GM19467 (cell line): Measurements from ENCODE around the gene VIPR2.

ENCODE experiments used
- ATAC-seq: cut with Tn5 transposase; IDR thresholded peaks from one replicate; pipeline ENCODE4 v1.9.1; 2021; ENCODE audit warnings: mild to moderate bottlenecking, moderate library complexity; ENCODE audit not compliant: unreplicated experiment

VIPR2 gene

DNA sequence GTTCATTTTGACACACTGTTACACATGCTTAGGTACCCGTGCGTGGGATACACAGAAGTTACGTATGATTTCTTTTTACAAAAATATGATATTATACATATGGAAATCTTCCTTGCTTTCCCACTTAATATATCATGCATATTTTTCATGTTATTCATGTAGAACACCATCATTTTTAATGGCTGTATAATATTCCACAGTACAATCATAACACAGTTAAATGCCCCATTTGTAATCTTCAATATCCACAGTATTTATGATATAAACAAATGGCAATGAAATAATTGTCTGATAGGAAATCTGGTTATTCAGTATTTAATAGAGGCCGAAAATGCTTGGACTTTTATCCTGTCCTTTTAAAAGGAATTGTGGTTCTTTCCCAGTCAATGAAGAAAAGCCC, 23.2 kb downstream of the VIPR2 start:
- ATAC-seq: no peak

DNA sequence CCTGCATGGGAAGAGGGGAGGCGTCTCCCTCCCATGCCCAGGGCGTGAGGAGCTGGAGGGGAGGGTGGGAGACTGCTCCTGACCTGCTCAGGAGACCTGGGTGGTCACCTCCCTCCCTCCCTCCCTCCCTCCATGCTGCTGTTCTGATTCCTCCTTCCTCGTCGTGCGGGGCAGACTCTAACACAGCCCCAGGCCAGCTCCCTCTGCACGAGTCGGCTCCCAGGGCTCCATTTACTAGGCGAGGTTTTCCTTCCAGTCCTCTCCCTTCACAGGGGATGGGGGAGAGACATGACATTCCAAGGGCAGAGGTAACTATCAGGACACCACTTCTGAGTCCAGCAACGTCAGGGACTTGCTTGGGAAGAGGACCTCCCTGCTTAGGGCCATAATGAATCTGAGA, 23.6 kb downstream of the VIPR2 start:
- ATAC-seq: no peak

GRCh38 chr7:159120540-159120919, 24.1 kb downstream of the VIPR2 start:
- no peak for ATAC-seq

DNA sequence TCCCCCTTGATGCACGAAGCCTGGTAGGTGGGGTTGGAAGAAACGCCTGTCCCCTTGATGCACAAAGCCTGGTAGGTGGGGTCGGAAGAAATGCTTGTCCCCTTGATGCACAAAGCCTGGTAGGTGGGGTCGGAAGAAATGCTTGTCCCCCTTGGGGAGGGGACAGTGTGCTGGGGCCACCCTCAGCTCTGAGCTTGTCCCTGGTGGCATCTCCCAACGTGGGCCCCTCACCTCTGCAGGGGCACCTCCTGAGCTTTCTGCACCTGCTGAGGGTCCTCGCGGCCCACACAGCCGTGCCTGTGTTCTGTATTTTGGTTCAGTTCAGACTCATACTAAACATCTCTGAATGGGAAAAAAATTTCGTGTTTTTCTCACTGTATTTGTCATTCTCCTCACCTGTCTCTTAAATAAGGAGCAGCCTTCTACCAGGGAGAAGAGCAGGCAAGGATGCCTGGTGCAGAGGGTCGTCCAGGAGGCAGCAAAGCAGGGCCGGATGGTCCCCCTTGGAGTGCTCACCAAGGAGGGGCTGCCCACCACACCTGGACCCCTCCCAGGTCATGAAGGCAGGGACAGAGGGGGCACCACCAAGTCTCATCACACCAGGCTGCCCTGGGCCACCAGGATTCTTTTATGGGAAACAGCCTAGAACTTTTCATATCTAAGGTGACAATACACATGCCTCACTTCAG, 24.7 kb downstream of the VIPR2 start:
- ATAC-seq: no peak

- no peak for ATAC-seq
Observed at GRCh38 chr7:159119026-159119741, 25.5 kb downstream of the VIPR2 start.

- ATAC-seq: no peak
Observed at GRCh38 chr7:159118623-159119022, 26.0 kb downstream of the VIPR2 start.

- ATAC-seq: no peak
Observed at GRCh38 chr7:159118197-159118595, 26.5 kb downstream of the VIPR2 start.

DNA sequence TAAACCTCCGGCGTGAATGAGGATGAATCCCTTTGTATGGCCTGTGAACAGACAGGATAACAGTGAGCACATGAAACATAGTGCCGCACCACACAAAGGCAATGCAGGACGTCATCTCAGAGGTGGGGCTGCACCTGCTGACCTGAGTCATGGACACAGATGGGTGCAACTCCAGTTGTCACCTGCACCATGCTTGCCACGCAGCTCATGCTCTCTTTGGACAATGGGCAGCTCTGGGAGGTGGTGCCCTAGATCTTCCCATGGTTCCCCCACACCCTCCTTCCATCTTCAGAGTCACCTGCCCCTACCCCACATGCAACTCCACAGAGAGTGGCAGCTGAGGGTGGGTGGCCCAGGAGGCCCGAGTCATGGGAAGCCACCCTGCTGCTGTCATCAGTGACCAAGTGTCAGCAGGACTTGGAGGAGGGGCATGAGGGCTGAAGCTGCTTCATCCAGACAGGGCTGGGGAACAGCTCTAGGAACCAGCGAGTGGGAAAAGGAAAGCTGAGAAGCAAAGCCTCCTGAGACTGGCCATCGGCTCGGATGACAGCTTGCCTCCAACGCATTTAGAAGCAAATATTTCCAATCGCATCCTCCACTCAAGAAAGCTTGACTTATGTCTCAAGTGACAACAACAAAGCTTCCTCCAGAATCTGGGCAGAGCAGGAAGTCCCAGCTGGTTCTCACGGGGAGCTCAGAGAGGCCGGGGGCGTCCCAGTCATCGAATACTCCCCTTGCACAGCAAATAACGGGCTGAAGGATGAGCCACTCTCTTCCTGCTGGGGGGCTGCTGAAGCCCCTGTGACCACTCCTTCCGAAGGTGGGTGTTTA, 27.1 kb downstream of the VIPR2 start:
- ATAC-seq: no peak

GRCh38 chr7:159116581-159117339, 27.9 kb downstream of the VIPR2 start:
- no peak for ATAC-seq

DNA sequence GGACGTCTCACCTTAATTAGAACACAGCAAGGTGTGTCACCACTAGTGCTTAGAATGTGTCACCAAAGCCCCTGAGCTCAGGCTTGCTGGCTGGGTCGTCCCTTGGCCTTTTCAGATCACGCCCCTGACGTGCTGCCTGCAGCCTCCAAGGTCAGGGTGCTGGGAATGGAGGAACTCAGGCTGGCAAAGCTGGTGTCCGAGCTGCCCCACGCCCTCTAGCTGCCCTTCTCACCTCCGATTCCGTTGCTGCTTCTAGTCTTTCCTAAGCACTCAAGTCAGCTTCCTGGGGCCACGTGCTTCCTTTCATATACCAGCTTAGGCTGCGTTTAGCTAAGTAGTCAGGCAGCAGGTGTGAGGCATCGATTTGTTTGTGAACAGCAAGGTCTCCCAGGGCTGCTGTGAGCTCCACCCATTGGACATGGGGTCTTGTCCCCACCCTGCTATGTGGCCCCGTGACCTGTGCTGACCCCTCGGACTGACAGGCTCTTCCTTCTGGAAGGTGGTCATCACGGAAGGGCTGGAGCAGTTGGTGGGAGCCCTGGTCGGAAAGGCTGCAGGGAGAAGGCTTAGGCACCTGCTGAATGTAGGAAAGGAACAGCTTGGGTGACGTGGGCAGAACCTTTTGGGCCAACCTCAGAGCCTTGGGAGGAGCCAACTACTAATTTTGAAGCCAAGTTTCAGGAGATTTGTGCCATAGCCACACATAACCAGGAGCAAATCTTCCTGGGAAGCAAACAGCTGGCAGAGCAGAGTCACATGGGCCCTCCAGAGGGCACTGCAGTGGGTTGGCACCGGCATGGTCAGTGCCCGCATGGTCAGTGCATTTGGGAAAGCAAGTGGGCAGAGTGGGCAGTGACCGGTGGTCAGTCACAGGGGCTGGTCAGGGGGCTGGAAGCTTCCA, 28.8 kb downstream of the VIPR2 start:
- ATAC-seq: no peak

DNA sequence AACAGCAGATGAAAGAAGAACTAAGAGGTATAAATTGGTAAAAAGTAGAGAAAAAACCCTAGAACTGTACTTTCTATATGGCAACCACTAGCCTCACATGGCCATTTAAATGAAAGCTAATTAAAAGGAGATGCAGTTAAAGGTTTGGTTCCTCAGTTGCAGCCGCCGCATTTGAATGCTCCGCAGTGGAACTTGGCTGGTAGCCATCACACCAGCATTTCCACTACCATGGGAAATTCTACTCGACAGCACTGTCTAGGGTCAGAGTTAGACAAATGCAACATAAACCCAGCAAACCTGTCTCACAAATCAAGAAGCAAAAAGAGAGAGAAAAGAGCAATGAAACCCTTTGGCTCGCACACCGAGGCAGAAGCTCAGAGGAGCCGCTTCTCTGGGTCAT, 29.7 kb downstream of the VIPR2 start:
- ATAC-seq: no peak

DNA sequence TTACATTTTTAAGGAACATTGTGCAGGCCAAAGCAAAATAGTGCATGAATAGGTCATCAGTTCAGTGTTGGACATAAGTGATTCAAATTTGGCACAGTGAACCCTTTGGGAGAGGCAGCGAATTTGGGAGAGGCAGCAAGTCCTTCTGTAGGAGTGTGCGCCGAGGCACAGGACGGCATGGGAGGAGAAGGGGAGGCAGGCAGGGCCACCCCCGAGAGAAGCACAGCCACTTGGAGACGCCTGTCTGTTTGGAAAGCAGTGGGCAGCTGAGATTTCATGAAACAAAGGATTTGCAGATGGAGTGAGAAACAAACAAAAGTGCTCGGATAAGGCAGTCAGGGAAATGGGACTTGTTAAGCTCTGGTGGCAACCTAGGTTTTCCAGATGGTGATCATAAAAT, 30.6 kb downstream of the VIPR2 start:
- no peak for ATAC-seq

DNA sequence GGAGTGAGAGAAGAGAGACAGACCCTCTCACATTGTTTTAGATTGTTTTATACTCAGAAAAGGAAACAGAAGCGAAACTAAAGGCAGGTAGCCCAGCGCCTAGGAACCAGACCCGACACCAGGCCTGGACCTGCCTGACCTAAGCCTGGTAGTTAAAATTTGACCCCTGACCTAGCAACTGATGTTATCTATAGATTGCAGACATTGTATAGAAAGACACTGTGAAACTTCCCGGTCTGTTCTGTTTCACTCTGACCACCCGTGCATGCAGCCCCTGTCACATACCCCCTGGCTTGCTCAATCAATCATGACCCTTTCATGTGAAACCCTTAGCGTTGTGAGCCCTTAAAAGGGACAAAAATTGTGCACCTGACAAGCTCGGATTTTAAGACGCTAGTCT, 31.6 kb downstream of the VIPR2 start:
- ATAC-seq: no peak

DNA sequence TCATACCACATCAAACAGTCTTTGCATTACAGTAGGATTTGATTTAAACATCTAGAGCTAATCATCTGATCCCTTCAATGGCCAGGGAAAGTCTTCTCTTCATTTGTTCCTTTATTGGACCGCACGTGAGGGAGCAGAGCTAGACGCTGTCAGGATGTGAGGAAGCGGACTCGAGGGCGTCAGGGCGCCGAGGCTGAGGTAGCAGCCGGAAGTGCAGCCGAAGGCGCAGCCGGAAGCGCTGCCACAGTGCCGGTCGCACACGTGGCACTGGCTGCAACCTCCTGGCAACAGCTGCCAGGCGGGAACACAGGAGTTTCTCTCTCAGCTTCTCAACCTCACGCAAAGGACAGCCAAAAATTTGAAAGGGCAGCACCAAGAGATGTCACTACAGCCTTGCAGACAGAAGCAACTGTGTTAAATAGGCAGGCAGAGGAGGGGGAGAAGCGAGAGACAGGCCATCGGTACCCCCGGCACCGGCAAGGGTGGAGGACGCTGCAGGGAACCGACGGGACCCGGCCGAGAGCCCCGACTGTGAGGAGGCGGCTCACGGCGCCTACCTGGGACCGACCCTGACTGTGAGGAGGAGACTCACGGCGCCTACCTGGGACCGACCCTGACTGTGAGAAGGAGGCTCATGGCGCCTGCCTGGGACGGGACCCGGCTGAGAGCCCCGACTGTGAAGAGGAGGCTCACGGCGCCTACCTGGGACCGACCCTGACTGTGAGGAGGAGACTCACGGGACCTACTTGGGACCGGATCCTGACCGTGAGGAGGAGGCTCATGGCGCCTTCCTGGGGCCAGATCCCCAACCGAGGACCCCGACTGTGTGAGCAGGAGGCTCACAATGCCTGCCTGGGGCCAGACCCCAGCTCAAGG, 32.3 kb downstream of the VIPR2 start:
- no peak for ATAC-seq

DNA sequence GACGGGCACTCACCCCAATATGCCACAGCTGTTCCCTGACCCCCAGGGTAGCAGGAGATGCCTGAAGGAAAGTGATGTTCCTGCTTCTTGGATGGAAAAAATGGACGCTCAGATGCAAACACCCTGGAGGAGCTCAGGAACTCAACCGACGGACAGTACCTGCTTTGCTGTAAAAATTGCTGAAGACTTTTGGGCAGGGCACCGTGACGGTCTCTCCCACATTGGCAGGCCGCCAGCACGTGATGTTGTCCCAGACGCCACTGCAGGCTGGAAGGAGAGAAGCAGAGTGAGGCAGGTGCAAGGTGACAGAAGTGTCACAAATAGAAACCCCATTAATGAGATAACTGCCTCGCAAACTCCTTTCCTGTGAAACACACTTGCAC, 35.0 kb downstream of the VIPR2 start:
- no peak for ATAC-seq

DNA sequence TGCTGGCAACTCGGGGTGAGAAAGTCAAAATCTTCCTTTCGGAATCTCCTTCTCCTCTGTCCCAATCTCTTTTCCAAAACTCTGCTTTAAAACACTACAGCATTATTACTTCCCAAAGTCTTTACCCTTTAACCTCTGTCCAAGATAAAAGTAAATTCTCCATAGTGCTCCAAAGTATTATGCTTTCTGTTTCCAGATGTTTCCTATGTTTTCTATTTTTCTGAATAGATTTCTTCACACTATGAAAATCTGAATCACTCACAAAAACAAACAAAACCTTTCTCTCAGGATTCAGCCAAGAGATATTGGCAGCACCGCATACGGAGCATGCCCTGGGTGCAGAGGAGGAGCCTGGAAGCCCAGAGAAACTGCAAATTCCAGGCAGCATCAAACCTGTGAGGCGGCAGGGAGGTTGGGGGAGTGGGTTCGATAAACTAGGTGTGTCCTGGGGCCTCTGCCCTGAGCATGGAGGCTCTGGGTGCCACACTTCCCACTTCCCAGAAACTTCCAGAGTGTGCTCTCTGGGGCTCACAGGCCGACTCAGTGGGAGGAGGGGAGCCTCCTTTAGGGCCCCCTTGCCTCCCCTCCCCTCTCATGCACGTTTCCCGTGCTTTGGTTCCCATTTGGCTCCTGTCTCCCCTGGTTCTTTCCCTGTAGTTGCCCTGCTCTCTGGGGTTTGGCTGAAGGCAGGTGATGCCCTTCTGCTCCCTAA, 35.6 kb downstream of the VIPR2 start:
- no peak for ATAC-seq

DNA sequence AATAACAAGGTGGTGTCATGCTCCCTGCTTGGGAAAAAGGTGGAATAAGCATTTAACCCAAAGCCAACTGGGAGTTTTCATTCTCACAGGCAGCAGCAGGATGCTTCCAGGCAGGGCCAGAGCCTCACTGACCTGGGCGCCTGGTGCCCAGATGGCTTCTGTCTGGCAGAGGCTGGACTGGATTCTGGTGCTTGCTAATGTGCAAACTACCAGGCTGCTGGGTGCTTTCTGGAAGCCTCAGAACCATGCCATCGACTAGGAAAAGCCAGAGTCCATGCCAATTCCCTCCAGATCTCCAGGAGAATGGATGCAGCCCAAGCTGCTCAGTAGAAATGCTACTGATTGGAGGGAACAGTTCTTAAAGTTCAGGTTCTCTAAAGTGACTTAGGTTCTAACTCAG, 36.2 kb downstream of the VIPR2 start:
- no peak for ATAC-seq

GRCh38 chr7:159107161-159107892, 37.3 kb downstream of the VIPR2 start:
- ATAC-seq: no peak
